Measurements from ENCODE around the gene DDX6.

DNA sequence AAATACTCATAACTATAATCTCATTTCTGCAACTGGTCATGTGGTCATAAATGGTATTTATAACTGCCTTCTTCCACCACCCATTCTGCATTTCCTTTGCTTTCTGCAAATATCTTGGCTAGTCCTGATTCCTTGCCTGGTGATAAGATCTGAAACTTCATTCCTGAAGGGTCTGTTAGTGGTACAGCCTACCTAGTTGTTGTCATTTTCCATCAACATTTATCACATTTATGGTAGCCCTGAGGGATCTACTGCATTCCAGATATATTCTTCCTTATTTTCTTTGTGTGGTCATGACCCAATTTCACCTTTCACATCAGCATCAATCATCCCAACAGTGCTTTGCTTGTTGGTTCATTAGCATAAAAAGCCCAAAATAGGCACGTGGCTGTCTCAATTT lies 50.1 kb downstream of the DDX6 start:
- TF ChIP-seq PBX3 (IDR thresholded peaks at IDR 0.05; ENCODE audit: insufficient replicate concordance, low read depth, low read length) (no peak), CHD2 (IDR thresholded peaks at IDR 0.05; ENCODE audit: borderline replicate concordance, low read depth, low read length) (no peak), MYC (IDR thresholded peaks at IDR 0.05; ENCODE audit: insufficient read depth, insufficient read length, insufficient replicate concordance, low read length, severe bottlenecking) (no peak), EZH2 (IDR thresholded peaks at IDR 0.05; ENCODE audit: borderline replicate concordance, control insufficient read depth, low read depth, low read length) (no peak)
- TF ChIP-seq, protein P1, sequence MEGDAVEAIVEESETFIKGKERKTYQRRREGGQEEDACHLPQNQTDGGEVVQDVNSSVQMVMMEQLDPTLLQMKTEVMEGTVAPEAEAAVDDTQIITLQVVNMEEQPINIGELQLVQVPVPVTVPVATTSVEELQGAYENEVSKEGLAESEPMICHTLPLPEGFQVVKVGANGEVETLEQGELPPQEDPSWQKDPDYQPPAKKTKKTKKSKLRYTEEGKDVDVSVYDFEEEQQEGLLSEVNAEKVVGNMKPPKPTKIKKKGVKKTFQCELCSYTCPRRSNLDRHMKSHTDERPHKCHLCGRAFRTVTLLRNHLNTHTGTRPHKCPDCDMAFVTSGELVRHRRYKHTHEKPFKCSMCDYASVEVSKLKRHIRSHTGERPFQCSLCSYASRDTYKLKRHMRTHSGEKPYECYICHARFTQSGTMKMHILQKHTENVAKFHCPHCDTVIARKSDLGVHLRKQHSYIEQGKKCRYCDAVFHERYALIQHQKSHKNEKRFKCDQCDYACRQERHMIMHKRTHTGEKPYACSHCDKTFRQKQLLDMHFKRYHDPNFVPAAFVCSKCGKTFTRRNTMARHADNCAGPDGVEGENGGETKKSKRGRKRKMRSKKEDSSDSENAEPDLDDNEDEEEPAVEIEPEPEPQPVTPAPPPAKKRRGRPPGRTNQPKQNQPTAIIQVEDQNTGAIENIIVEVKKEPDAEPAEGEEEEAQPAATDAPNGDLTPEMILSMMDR (IDR thresholded peaks at IDR 0.05 in 2 of 3, conservative IDR thresholded peaks at IDR 0.05 in 1 of 3; ENCODE audit: control insufficient read depth in 2 of 3, extremely low read depth in 1 of 3, insufficient read depth in 1 of 3, low read depth in 3 of 3, low read length in 3 of 3): no peak
